Cerebellar nuclear complex (tissue), 1 donor: Measurements from ENCODE around the gene MXD4.
A peak's percentile ranks its signal among the peaks of the same experiment; 100 is the strongest.
"Not testable (repeated sequence)": the region's sequence is repeated elsewhere in the genome, so short reads cannot be mapped to it uniquely, and the experiment has no call there.

ENCODE experiments used
- DNase-seq, 2 experiments: peaks; one replicate each; lab custom pipeline; 2025; lab: John Stamatoyannopoulos, UW

MXD4 gene

DNA sequence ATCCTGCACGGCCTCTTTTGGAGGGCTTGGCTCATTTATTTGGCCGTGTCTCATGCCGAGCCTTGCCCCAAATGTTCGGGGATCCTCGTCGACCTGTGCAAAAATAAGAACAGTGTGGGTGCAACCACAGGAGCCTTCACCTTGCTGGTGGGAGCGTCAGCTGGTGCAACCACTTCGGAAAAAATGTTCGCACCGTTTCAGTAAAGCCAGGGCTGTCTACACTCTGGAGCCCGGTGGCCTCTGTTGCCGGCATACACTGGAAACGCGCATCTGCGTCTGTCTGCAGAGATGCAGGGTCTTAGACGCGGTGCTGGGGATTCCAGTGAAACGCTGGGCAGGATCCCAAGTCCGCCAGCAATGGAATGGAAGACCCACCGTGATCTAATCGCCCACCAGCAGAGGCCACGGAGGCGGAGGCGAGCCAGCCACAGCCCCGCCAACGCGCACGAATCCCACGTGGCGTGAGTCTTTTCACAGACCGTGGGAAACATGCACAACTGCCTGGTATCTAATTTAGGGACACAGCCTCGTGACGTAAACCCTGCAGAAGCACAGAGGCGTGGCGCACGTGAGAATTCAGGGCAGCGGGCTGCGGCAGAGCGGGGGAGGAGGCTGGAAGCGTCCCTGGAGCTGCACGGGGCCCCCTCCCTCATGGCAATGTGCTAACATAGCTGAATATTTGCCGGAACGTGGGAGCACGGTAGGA lies 13.8 kb upstream of the MXD4 start:
- no peak for DNase-seq

DNA sequence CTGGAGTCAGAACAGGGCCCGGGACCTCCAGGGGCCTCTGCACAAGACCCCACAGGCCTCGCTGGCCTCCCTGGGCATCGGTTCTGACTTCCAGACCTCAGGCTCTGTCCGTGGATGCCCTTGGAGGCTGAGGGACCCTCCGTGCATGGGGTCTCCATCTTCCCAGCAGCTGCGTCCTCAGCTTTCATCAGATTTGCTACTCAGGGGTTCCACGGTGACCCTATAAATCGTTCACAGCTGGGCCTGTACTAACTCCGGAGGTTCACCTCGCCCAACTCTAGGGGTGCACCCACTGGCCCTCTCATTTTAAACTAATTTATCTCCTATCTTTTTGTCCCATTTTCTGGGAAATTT lies 13.1 kb upstream of the MXD4 start:
- not testable (repeated sequence) for DNase-seq

DNA sequence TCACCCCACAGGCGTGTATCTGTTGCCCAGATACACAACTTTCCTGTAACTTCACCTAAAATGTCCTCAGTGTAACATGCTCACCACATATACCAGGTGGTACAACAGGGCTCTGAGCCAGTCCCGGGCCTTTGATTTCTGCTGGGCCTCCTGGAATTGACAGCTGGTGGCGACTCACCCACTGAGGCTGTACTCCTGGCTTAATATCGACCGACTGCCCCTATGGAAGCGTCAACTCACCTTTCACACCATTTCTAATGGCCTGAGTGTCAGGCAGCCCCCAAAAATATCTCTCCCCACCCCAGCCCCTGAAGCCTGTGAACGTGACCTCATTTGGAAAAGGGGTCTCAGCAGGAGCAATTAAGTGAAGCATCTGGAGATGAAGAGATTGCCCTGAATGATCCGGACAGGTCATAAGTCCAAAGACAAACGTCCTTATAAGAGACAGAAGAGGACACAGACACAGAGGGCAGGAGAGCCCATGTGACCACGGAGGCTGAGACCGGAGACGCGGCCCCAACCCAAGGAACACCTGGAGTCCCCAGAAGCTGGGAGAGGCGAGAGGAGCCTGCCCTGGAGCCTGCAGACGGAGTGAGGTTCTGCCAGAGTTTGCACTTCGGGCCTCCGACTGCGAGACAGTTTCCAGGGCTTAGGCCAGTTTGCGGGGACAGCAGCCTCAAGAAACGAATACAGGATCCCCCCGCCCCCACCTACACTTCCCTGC lies 12.6 kb upstream of the MXD4 start:
- DNase-seq = no peak

DNA sequence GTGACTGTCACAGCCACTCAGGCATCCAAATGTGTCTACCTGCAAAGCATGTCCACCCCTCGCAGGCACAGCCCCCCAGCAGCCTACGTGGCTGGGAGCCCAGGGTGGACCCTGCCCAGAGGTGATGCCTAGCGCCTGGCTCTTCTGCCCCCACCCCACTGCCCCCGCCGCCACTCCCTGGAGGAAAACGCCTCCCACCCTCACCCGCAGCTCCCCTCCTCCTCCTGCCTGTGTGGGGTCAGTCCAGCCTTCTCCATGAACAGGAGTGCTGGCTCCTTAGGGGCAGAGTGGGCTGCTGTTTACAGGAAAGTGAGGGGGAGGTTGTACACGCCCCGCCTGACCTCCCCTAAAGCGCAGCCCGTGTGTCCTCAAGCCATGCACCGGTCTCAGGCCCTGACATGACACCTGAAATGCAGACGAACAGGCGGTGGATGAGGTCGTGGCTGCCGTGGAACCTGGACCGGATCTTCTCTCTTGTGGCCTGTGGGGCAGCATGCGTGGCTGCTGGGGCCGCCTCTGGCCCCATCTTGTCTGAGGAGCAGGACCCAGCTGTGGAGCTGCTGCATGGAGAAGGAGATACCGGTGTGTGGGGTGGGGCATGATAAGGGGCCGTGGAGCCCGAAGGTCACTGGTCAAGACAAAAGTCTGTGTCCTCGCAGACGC lies 11.9 kb upstream of the MXD4 start:
- DNase-seq = no peak

DNA sequence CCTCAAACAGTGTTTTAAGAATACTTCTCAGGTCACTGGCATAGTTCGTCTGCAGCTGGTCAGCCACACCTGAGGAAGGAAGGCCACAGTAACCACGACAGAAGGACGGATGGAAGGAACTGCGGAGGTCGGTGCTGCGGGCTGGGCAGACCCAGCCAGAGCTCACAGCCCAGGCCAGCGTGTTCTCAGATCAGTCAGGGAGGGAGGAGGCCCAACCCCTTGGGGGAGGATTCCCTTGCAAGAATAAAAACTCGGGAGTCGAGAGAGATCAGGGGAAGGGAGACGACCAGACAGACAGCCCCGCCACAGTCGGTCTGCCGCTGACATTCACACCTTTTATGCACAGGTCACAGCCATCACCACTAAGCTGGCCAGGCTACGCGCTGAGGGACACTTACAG lies 11.3 kb upstream of the MXD4 start:
- no peak for DNase-seq

DNA sequence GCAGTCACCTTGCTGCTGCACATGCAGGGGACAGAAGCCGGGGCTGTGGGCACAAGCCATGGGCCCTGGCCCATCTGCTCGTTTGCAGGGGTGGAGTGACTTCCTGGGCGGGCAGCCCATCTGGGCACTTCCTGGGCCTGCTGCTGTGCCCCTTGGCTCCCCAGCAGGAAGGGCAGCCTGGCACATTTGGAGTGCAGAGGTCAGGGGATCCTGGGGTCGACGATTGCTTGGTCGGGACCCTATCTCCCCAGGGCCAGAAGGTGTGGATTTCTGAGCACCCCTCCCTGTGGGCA lies 10.9 kb upstream of the MXD4 start:
- no peak for DNase-seq

DNA sequence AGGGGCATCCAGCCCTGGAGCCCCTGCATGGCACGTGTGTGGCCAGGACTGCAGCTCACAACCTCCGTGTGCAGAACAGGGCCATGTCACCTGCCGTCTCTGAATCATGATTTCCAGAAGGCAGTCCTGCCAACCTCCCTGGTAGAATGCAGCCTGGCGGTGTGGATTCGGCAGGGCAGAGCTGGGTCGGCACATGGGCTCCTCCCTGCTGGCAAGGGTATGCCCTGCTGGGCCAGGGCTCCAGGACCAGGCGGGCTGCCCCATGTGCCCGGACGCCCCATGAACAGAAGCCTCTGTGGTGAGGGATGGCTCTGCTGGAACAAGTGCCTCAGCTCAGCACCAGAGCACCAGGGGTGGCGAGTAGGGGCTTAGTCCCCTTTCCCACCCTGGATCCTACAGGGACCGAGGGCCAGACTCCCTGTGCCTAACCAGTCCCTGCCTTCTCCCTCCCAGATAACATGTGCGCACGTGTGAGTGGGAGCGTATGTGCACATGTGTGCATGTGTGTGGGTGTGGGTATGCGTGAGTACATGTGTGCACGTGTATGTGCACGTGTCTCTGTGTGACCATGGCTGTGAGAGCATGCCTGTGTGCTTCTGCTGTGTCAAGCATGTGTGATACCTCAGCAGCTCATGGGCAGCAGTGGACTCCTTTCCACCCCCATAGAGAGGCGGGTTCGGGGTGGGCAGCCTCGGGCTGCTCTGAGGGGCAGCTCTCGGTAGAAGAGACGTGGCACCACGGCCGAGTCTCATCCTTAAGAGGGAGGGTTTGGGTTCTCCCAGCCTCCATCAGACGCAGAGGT lies 10.3 kb upstream of the MXD4 start:
- DNase-seq = peak; percentile 30 to 36

DNA sequence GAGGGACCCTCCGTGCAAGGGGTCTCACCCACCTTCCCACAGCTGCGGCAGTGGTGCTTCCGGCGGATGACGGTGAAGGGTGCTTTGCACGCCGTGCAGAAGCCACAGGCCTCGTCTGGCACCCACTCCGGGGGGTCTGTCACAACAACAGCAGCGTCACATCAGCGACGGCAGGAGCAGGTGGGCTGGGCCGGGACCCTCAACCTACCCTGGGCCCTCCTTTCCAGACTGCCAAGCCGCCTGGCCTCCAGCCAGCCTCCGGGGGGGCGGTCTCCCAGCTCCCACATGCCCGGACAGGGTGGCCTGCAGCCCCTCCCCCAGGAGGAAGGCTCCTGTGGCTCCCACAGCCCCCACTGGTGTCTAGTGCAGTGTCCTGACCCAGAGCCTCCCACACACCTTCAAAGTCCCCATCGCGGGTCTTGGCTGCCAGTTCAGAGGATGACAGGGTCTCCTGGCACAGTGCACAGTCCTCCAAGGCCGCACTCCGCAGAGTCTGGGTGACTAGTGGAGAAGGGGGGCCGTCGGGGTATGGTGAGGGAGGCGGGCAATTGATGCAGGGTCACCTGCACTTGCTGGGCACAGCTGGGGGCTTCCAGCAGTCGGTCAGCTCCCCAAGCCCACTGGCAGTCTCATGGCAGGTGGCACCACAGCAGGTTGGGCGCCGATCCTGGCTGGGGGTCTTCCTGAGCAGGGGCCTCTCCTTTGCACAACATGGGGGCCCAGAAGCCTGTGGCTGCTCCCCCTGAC lies 9.5 kb upstream of the MXD4 start:
- no peak for DNase-seq

DNA sequence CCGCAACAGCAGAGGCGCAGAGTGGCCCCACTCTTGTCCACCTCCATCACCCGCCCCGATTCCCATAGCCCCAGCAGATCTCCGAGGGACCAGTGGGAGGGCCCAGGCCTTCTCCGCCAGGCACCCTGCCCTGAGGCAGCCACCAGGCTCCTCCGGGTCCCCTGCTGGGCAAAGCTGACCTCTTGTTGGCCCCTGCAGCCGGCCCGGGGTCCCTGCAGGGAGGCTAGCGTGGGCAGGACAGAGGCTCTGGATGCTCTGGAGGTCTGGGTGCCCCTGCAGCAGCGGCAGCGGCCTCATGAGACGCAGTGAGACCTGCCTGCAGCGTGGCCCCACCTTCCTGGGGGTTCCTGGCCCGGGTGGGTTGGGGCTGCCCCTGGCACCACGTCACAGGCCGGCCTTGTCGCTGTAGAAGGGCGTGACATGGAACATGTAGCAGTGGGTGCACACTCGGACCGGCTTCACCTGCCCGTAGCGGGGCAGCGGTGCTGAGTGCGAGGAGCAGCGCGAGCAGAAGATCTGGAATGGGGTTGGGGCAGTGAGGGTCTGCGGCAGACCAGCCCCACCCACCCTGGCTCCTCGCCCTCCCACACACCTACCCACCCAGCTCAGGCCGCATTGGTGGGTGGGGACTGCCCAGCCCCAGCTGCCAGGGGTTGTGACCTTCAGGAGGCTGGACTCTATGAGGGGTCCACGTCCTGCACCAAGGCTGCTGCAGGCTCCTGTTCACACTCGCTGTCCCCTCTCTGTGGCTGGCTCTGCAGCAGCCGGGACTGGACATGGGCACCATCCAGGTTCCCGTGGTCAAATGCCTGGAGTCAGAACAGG lies 8.6 kb upstream of the MXD4 start:
- no peak for DNase-seq

DNA sequence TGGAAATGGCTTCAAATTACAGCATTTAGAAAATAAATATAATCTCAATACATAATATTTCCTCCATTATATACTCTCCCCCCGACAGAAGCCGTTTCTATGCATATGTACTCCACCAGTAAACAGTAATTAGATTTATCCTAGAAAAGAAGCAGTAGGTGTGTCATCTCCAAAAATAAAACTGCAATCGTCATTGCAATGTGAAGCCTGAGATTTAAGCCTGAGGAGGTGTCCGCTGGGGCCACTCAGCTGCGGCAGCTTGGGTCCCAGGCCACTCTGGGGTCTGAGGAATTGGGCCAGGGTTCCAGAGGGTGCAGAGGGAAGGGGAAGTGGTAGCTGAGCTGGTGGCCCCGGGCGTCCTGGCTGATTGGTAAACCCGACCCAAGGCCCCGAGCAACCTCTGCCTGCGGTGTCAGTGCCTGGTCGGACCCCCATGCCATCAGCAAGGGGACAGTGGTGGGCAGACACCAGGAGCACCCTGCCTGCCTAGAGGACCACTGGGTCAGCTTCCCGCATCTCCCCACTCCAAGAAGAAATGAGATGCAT lies 7.8 kb upstream of the MXD4 start:
- DNase-seq = no peak

DNA sequence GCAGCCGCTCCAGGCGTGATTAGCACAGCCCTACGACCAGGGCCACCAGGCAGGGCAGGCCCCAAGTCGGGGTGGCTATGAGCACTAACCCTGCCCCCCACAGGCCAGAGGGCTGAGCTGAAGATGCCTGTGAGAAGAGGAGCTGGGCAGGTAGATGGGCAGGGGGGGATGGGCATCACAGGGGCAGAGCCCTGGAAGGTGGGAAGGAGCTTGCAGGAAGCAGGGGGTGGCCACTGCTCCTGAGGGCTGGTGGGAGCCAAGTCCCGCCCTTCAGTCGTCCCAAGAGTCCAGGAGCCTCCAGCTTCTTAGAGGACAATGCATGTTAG lies 7.3 kb upstream of the MXD4 start:
- DNase-seq = no peak

DNA sequence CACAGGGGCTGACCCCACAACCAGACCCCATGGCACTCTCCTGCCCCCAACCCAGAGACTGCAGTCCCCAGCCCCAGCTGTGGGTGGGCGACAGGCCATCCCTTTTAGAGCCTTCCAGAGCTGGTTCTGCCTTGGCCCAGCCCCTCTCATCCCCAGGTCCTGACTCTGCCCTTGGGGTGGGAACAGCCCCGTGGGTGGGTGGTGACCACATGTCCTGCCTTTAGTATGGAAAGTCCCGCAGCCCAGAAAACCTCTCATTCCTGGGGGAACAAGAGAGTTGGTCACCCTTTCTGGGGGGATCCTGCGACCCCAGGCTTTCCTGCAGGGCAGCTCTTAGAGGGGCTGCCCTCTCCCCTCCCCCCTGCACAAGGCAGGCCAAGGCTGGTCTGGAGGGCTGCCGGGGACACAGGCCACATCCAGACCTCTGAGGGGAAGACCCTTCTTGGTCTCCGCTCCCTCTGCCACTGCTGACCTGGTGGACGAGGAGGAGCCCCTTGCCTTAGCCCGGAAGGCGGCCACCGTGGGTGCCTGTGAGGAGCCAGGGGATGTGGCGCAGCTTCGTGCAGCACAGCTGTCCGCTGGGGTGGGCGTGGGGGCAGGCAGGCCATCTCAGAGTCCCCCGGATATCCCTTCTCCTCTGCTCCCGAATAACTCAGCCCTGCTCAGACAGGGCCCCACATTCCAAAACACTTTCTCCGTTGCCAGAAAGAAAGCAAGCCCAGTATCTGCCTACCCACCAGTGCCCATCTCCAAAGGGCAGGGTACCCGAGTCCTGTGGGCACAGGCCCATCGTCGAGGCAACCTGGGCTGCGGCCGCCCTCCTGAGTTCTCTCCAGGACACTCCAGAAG lies 6.7 kb upstream of the MXD4 start:
- no peak for DNase-seq

DNA sequence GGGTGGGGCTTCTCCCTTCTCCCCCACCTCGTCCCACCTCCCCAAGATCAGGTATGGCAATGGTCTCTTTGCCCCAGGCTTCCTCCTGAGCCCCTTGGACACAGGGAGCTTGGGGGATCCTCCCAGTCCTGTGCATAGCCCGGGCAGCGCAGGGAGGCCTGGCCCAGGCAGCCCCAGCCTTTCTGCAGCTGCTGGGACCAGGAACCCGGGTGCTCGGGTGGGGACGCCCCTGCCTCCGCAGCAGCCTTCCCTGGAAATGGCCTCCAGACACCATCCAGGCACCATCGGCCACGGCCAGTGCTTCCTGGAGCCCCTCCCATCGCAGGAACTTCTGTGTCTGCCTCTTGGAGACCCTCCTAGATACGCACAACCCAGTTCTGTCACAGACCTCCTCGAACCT lies 5.9 kb upstream of the MXD4 start:
- DNase-seq = no peak

DNA sequence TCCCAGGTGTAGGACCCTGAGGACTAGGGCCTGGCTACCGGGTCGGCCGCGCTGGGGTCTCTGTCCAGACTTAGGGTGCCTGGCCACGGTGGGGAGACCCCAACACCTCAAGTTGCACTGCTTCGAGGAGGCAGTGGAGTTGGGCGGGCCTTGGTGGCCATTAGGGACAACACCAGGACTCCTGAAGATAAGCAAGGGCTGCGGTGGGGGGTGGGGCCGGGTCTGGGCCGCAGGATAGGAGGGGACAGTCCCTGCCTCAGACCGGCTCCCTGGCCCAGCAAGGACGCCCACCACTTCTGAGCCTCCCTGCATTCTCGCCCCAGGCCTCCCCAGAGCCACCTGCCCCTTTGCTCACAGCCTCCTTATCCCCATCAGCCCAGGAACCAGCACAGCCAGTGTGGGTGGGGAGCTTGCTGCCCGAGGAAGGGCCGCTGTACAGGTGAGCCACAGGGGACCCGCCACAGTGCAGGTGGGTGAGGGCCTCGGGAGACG lies 5.5 kb upstream of the MXD4 start:
- DNase-seq = no peak

DNA sequence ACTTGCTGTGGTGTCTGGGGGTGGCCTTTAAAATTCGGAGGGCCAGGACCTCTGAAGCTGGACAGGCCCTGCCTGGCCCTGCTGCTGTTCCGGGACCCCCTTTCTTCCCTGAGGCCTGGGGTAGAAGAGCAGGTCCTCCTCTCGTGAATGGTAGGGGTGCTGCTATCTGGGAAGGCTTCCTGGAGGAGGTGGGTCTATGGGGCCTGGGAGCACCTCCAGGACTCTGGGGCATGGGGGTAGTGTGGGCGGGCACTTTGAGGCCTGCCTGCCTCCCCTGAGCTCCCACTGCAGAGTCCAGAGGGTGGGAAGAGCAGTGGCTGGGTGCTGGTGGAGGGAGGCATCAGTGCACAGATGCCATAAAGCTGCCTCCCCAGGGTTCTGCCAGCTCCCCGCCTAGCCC lies 4.9 kb upstream of the MXD4 start:
- DNase-seq = no peak

DNA sequence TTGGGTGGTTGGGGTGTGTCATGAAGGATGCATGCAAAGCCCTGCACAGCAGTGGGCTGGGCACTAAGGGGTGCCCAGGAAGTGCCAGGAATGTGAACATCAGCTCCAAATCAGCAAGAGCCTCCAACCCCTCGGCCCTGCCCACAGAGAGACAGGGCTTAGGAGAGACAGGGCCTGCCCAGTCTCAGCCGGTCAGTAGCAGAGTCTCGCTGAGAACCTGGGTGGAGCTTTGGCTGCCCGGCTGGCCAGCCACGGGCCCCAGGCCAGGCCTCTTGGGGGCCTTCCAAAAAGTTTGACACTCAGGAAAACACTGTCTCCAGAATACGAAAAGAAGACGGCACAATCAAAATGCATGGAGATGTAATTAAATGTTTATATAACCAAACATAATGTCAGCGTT lies 4.3 kb upstream of the MXD4 start:
- DNase-seq = peak; percentile 6 to 43

DNA sequence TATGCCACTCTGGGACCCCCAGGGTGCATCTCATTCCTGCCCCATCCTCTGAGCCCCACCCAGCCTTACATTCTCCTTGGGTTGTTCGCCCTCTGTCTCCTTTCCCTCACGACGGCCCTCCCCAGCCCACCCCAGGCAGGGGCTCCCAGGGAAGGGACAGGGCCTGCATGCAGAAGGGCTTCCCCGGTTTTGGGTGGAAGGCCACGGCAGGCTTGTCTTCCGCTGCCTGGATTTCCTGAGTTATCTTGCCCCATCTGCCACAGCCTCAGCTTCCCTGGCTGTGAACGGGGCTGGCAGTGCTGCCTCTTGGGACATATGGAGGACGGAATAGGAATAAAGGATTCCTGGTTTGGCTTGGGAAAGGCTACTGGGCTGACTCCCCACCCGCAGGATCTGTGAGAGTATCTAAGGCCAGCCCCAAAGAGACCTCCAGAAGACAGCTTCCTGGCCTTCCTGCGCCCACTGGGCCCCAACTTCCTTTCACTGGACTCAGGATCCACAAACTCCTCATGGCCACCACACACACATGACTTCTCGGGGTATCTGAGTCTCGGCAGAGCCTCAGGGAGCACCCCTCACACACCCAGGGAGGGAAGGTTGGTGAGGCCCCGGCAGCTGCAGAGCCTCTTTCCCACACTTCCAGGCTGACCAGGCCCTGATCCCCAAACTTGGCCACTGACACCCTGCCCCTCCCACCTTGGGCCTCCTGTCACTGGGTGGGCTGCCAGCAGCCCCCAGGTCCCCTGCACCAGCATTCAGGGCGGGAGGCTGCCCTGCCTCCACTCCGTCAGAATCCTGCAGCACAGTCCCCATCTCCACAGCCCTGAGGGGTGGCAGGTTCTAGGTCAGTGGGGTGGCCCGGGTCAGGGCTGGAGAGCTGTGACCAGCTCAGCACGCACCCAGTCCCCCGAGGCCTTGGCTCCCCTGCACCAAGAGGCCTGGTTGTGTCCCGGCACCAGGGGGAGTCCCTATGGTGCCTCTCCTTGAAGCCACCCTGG lies 3.5 kb upstream of the MXD4 start:
- DNase-seq = no peak

DNA sequence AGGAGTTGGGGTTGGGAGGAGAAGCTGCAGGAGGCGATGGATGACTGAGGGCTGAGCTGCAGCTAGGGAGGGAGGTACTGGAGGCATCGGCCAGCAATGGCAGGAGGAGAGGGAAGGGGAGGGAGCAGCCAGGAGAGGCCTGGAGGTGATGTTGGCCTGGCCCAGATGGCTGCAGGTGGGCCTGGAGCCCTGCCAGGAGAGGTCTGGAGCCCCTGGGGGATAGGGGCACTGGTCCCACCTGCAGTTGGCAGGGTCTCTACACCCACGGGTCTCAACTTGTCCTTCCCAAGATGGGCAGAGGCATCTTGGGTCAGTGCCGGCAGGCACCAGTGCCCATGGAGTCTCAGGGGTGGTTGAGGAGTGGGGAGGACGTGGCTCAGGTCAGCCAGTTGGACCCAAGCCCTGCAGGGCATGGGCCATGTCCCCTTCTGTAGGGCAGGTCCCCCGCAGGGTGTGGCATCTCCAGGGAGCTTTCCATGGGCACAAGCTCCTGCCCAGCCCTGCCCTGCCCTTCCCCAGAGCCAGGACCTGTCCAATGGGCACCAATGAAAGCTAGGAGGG lies 2.7 kb upstream of the MXD4 start:
- no peak for DNase-seq
